MCF 10A (cell line): Measurements from ENCODE around the gene IL34. TPM values are rescaled to one million over a fixed set of nuclear protein-coding genes. Genes with fewer than 3 reads are reported as not detected.

ENCODE experiments used
- BruUV-seq: library from RNA; stranded (reverse); fragments of 400-500 nt; replicated peaks from 2 replicates; lab custom pipeline; 2021; lab: Mats Ljungman, UMichigan
- CTCF ChIA-PET: fragments of 300-600 bp; sonication (Branson Sonifier 250); formaldehyde crosslinking; extraction: SDS; loops from one replicate; lab custom pipeline; 2021; ENCODE audit warnings: antibody characterized with exemption, inconsistent platforms; lab: Yijun Ruan, JAX
- POLR2A ChIA-PET: fragments of 300-600, 350-650 bp; sonication (Branson Sonifier 250); formaldehyde crosslinking; extraction: SDS; loops from one replicate; lab custom pipeline; 2020; ENCODE audit warnings: antibody characterized with exemption, inconsistent platforms; lab: Yijun Ruan, JAX
- DNase-seq: peaks from one replicate; pipeline ENCODE4 v3.0.0-alpha.2; 2018; ENCODE audit not compliant: unreplicated experiment
- H3K27ac Mint-ChIP-seq: one replicate; pipeline ENCODE4 v1.8.0; 2022; ENCODE audit warnings: mild to moderate bottlenecking, low read depth, mixed read lengths; ENCODE audit not compliant: unreplicated experiment
- H3K27me3 Mint-ChIP-seq: one replicate; pipeline ENCODE4 v1.8.0; 2022; ENCODE audit warnings: mixed read lengths; ENCODE audit not compliant: insufficient read depth, unreplicated experiment
- H3K36me3 Mint-ChIP-seq: one replicate; pipeline ENCODE4 v1.8.0; 2022; ENCODE audit warnings: mild to moderate bottlenecking, moderate library complexity, mixed read lengths; ENCODE audit not compliant: insufficient read depth, unreplicated experiment
- H3K4me1 Mint-ChIP-seq: one replicate; pipeline ENCODE4 v1.8.0; 2022; ENCODE audit warnings: mixed read lengths; ENCODE audit not compliant: insufficient read depth, unreplicated experiment
- H3K4me3 Mint-ChIP-seq: one replicate; pipeline ENCODE4 v1.8.0; 2022; ENCODE audit warnings: mild to moderate bottlenecking, moderate library complexity, mixed read lengths; ENCODE audit not compliant: unreplicated experiment
- H3K9me3 Mint-ChIP-seq: one replicate; pipeline ENCODE4 v1.8.0; 2022; ENCODE audit warnings: mixed read lengths; ENCODE audit not compliant: unreplicated experiment
- CTCF ChIP-seq: fragments of 200-600 bp; IDR thresholded peaks from one replicate; pipeline ENCODE4 v1.8.0; 2022; ENCODE audit warnings: antibody characterized with exemption, mild to moderate bottlenecking; ENCODE audit not compliant: unreplicated experiment
- intact Hi-C: fragments of 100-400 bp; cut with micrococcal nuclease; formaldehyde crosslinking; loops from 2 replicates; pipeline ENCODE4 v1.14.1; 2022
- total RNA-seq: library from RNA; stranded (reverse); gene quantifications from 2 replicates; pipeline ENCODE4 v1.2.3, GENCODE V29; 2022

IL34 gene
- total RNA-seq, 1 experiment from 2014 or later: not detected

- CTCF ChIA-PET: interaction anchor here (0.6 to 3.4 kb wide), 3 partner anchors 9 to 328 kb away, joined by 3 to 18 read pairs (median 4); no protein-coding TSS in a partner anchor
- H3K27ac Mint-ChIP-seq: no peak overlapping the region
Measured at GRCh38 chr16:70658921-70659320, 12.6 kb downstream of the IL34 start.

GRCh38 chr16:70659546-70659945 is 13.2 kb downstream of the IL34 start:
- Mint-ChIP-seq H3K27ac (no peak overlapping the region), H3K4me3 (no peak overlapping the region), H3K9me3 (no peaks in the 10 kb centered on the region), H3K27me3 (no peaks in the 10 kb centered on the region), H3K36me3 (peaks cover 37% of the 10 kb centered on the region), H3K4me1 (no peaks in the 10 kb centered on the region)
- BruUV-seq: no TSS peak
- TF ChIP-seq CTCF: no peak
- CTCF ChIA-PET: interaction anchor here (0.6 to 3.4 kb wide), 2 partner anchors 8 to 111 kb away, joined by 3 to 18 read pairs; no protein-coding TSS in a partner anchor
- intact Hi-C loops: no loop called here
- POLR2A ChIA-PET: no interaction called here
- DNase-seq: no peak

More at GRCh38 chr16:70658921-70659320, 12.6 kb downstream of the IL34 start:
- H3K9me3 Mint-ChIP-seq: no peaks in the 10 kb centered on the region
- no peak for TF ChIP-seq CTCF
- POLR2A ChIA-PET: no interaction called here
- no peak for DNase-seq
- intact Hi-C loops: no loop called here
- peaks cover 2% of the 10 kb centered on the region for H3K4me1 Mint-ChIP-seq
- BruUV-seq: no TSS peak
- H3K27me3 Mint-ChIP-seq: no peaks in the 10 kb centered on the region
- H3K4me3 Mint-ChIP-seq: no peak overlapping the region
- peaks cover 30% of the 10 kb centered on the region for H3K36me3 Mint-ChIP-seq

- Mint-ChIP-seq H3K9me3 (no peaks in the 10 kb centered on the region), H3K36me3 (peaks cover 38% of the 10 kb centered on the region), H3K27ac (no peak overlapping the region), H3K4me1 (no peaks in the 10 kb centered on the region), H3K4me3 (no peak overlapping the region), H3K27me3 (no peaks in the 10 kb centered on the region)
- TF ChIP-seq CTCF: no peak
- ChIA-PET POLR2A (interaction anchor here (0.7 kb wide), 1 partner anchor 152 kb away, joined by 3 read pairs; no protein-coding TSS in a partner anchor), CTCF (interaction anchor here (3.4 kb wide), 1 partner anchor 111 kb away, joined by 18 read pairs; no protein-coding TSS in a partner anchor)
- no TSS peak for BruUV-seq
- intact Hi-C loops: no loop called here
- no peak for DNase-seq
Measured at GRCh38 chr16:70659953-70660671, 13.8 kb downstream of the IL34 start.

- intact Hi-C loops: no loop called here
- no peaks in the 10 kb centered on the region for H3K9me3 Mint-ChIP-seq
- no TSS peak for BruUV-seq
- no peak overlapping the region for H3K27ac Mint-ChIP-seq
- TF ChIP-seq CTCF: no peak
- ChIA-PET CTCF (no interaction called here), POLR2A (interaction anchor here (0.7 kb wide), 1 partner anchor 152 kb away, joined by 3 read pairs; no protein-coding TSS in a partner anchor)
- DNase-seq: no peak
- no peaks in the 10 kb centered on the region for H3K4me1 Mint-ChIP-seq
- H3K27me3 Mint-ChIP-seq: no peaks in the 10 kb centered on the region
- no peak overlapping the region for H3K4me3 Mint-ChIP-seq
- peaks cover 45% of the 10 kb centered on the region for H3K36me3 Mint-ChIP-seq
Measured at GRCh38 chr16:70660672-70661350, 14.5 kb downstream of the IL34 start.
